Effector memory CD4-positive, alpha-beta T cell (primary cell): Measurements from ENCODE around the gene SYT8.
A peak's percentile ranks its signal among the peaks of the same experiment; 100 is the strongest.

Source experiments
- DNase-seq, 3 donors: peaks; one replicate each; pipeline ENCODE4 v3.0.0-alpha.2; 2020
- H3K27ac ChIP-seq: 2 replicates; pipeline ENCODE4 v1.7.0; 2013; ENCODE audit warnings: mild to moderate bottlenecking, low read length, moderate library complexity; ENCODE audit not compliant: insufficient read depth, poor library complexity, severe bottlenecking
- H3K27me3 ChIP-seq: replicated peaks from 2 replicates; pipeline ENCODE4 v1.7.0; 2013; ENCODE audit warnings: mild to moderate bottlenecking, low read length; ENCODE audit not compliant: insufficient read depth, control insufficient read depth, poor library complexity, severe bottlenecking
- H3K36me3 ChIP-seq: 2 replicates; pipeline ENCODE4 v1.7.0; 2013; ENCODE audit warnings: mild to moderate bottlenecking, low read length, moderate library complexity; ENCODE audit not compliant: control insufficient read depth, insufficient read depth
- H3K4me1 ChIP-seq: 2 replicates; pipeline ENCODE4 v1.7.0; 2013; ENCODE audit warnings: low read length, mild to moderate bottlenecking; ENCODE audit not compliant: control insufficient read depth, insufficient read depth, poor library complexity, severe bottlenecking
- H3K4me3 ChIP-seq: 2 replicates; pipeline ENCODE4 v1.7.0; 2013; ENCODE audit warnings: low read length, low read depth, mild to moderate bottlenecking; ENCODE audit not compliant: insufficient read depth, poor library complexity, severe bottlenecking
- H3K9me3 ChIP-seq: 2 replicates; pipeline ENCODE4 v1.7.0; 2013; ENCODE audit warnings: mild to moderate bottlenecking, low read length, moderate library complexity; ENCODE audit not compliant: control insufficient read depth

Gene SYT8

DNA sequence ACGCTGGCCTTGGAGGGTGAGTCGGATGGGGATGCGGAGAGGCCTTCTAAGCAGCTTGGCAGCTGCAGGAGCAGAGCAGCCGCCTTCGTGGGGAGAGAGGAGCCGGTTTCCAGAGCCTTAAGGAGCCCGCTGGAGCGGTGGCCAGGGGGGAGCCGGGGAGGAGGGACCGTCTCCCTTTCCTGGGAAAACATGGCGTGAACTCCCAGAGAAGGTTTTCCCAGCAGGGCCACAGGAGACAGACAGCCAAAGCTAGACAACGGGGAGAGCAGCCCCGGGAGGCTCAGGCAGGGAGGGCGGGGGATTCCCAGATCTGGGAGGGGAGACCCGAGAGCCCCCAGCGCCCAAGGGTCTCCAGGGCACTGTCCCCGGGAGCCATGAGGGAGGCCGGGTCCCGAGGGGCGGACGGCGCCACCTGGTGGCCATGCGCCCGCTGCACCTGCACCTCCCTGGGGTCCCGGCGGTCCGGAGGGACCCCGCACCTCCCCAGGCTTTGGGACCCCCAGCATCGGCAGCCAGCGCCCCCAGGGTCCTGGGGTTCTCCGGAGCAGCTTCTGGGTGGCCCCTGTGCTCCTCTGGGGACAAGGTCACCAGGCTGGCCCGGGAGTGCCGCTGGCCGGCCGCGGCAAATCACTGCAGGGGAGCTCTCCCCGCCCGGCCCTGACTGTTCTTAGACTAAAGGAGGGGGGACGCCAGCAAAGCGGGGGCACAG lies 2.4 kb upstream of the SYT8 start:
- no peak overlapping the region for H3K4me3 ChIP-seq

GRCh38 chr11:1832920-1833295 lies 1.9 kb upstream of the SYT8 start:
- Histone ChIP-seq H3K9me3 (no peaks in the 10 kb centered on the region), H3K27ac (no peak overlapping the region), H3K27me3 (peaks cover 4% of the 10 kb centered on the region), H3K4me3 (no peak overlapping the region), H3K36me3 (no peaks in the 10 kb centered on the region), H3K4me1 (peaks cover 8% of the 10 kb centered on the region)
- no peak for DNase-seq

More for the DNA sequence above, 2.4 kb upstream of the SYT8 start:
- Histone ChIP-seq H3K4me1 (peaks cover 4% of the 10 kb centered on the region), H3K27me3 (peaks cover 4% of the 10 kb centered on the region), H3K36me3 (no peaks in the 10 kb centered on the region), H3K27ac (no peak overlapping the region), H3K9me3 (no peaks in the 10 kb centered on the region)
- DNase-seq = peak; percentile 37 to 56 (median 41)

- Histone ChIP-seq H3K36me3 (no peaks in the 10 kb centered on the region), H3K4me1 (peaks cover 11% of the 10 kb centered on the region), H3K27me3 (peaks cover 4% of the 10 kb centered on the region), H3K27ac (no peak overlapping the region), H3K9me3 (no peaks in the 10 kb centered on the region), H3K4me3 (no peak overlapping the region)
- no peak for DNase-seq
Observed at GRCh38 chr11:1834062-1834610, 654 bp upstream of the SYT8 start.

DNA sequence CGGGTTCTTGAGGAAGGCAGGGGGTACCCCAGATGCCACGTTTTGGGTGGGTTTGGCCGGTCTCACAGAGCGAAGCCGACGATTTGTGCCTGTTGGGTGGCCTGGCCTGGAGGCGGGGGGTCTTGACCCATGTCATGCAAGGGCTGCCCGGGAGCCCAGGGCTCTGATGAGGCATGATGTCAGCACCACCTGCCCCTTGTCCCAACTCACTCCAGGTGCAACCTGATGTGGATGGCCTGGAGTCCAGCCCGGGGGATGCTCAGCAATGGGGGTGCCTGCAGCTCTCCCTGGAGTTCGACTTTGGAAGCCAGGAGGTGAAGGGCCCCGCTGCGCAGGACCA lies 851 bp downstream of the SYT8 start:
- Histone ChIP-seq H3K27me3 (peaks cover 4% of the 10 kb centered on the region), H3K27ac (no peak overlapping the region), H3K9me3 (no peaks in the 10 kb centered on the region), H3K4me1 (peaks cover 18% of the 10 kb centered on the region), H3K4me3 (no peak overlapping the region), H3K36me3 (no peaks in the 10 kb centered on the region)
- no peak for DNase-seq

- Histone ChIP-seq H3K27ac (no peak overlapping the region), H3K9me3 (no peaks in the 10 kb centered on the region), H3K36me3 (no peaks in the 10 kb centered on the region), H3K27me3 (peaks cover 4% of the 10 kb centered on the region), H3K4me1 (peaks cover 18% of the 10 kb centered on the region), H3K4me3 (no peak overlapping the region)
- no peak for DNase-seq
Observed at GRCh38 chr11:1836011-1836945, 1.5 kb downstream of the SYT8 start.

- H3K9me3 ChIP-seq = no peaks in the 10 kb centered on the region
- H3K4me3 ChIP-seq = no peak overlapping the region
- H3K27ac ChIP-seq = no peak overlapping the region
- H3K36me3 ChIP-seq = no peaks in the 10 kb centered on the region
- peaks cover 18% of the 10 kb centered on the region for H3K4me1 ChIP-seq
- no peaks in the 10 kb centered on the region for H3K27me3 ChIP-seq
- peak; percentile 50 to 72 (median 66) for DNase-seq
Observed at GRCh38 chr11:1837171-1838076, 2.6 kb downstream of the SYT8 start.

DNA sequence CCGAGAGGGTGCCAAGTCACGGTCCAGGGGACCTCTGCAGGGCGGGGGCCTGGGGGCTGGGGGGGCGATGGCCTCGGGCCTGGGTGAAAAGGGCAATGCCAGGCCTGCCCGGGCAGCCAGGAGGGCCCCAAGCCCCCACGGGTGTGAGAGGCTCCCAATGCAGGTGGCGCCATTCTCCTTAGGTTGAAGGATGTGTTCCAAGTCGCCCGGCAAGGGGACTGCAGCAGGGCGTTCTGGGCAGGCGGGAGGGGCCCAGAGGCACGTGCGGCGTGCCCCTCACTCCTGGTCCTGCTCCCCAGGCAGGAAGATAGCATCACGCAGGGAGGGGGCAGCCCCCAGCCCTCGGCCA lies 3.3 kb downstream of the SYT8 start:
- H3K27me3 ChIP-seq = no peaks in the 10 kb centered on the region
- no peaks in the 10 kb centered on the region for H3K9me3 ChIP-seq
- H3K4me3 ChIP-seq = no peak overlapping the region
- DNase-seq = no peak
- no peaks in the 10 kb centered on the region for H3K36me3 ChIP-seq
- H3K27ac ChIP-seq = no peak overlapping the region
- peaks cover 14% of the 10 kb centered on the region for H3K4me1 ChIP-seq

GRCh38 chr11:1838426-1839144 lies 3.8 kb downstream of the SYT8 start, which contains the start of gene TNNI2:
Gene TNNI2 (plus strand): TSS chr11:1838981. CDS start chr11:1839697, 716 bp downstream.
- no peak within 1 kb of the TSS for H3K4me3 ChIP-seq
- no peak for DNase-seq
- H3K4me1 ChIP-seq = peaks cover 16% of the 10 kb centered on the region
- no peaks in the 10 kb centered on the region for H3K9me3 ChIP-seq
- no peaks in the 10 kb centered on the region for H3K27me3 ChIP-seq
- no peak within 1 kb of the TSS for H3K27ac ChIP-seq
- no peaks in the 10 kb centered on the region for H3K36me3 ChIP-seq
